Activated CD8-positive, alpha-beta memory T cell treated with anti-CD3 and anti-CD28 coated beads, Interleukin-2, amount 50 U/mL, for 4 hours (primary cell): ENCODE results near the gene USE1.

Experiments
- DNase-seq: peaks from one replicate; pipeline ENCODE4 v3.0.0-alpha.2; 2020

The USE1 gene

GRCh38 chr19:17206736-17207581 lies 8.2 kb upstream of the USE1 start:
- no peak for DNase-seq

GRCh38 chr19:17209126-17210036 lies 5.8 kb upstream of the USE1 start:
- peak; percentile 37 for DNase-seq

- DNase-seq = no peak
Measured at GRCh38 chr19:17210296-17210695, 4.9 kb upstream of the USE1 start.

- peak; percentile 15 for DNase-seq
Measured at GRCh38 chr19:17211547-17212446, 3.4 kb upstream of the USE1 start.

GRCh38 chr19:17213334-17213733 lies 1.8 kb upstream of the USE1 start:
- no peak for DNase-seq

- peak; percentile 16 for DNase-seq
Measured at GRCh38 chr19:17214508-17215126, 540 bp upstream of the USE1 start.

GRCh38 chr19:17216058-17216670 lies 1.0 kb downstream of the USE1 start:
- DNase-seq = no peak

- DNase-seq = no peak
Measured at GRCh38 chr19:17219286-17219685, 4.1 kb downstream of the USE1 start.

- DNase-seq = peak; percentile 44
Measured at GRCh38 chr19:17220207-17220758, 5.1 kb downstream of the USE1 start.

GRCh38 chr19:17225053-17225452 lies 9.9 kb downstream of the USE1 start:
- no peak for DNase-seq

- peak; percentile 96 for DNase-seq
Measured at GRCh38 chr19:17226002-17226933, 11.1 kb downstream of the USE1 start, which contains the start of gene OCEL1. OCEL1 (plus strand) TSS chr19:17226226; CDS start chr19:17226248, 22 bp downstream.

GRCh38 chr19:17227798-17228367 lies 12.7 kb downstream of the USE1 start:
- no peak for DNase-seq

GRCh38 chr19:17229890-17230289 lies 14.7 kb downstream of the USE1 start:
- no peak for DNase-seq

GRCh38 chr19:17232258-17232657 lies 17.1 kb downstream of the USE1 start:
- DNase-seq = no peak

GRCh38 chr19:17234911-17235299 lies 19.7 kb downstream of the USE1 start:
- DNase-seq = peak; percentile 67

GRCh38 chr19:17235300-17235970 lies 20.3 kb downstream of the USE1 start:
- peak; percentile 81 for DNase-seq

GRCh38 chr19:17235971-17236777 lies 21.0 kb downstream of the USE1 start:
- no peak for DNase-seq

GRCh38 chr19:17236811-17237543 lies 21.8 kb downstream of the USE1 start:
- no peak for DNase-seq
